HL-60 (cell line): ENCODE measurements around the gene EGR4.

Experiments
- DNase-seq, 2 experiments: peaks; one replicate each; pipeline ENCODE4 v3.0.0-alpha.2; 2010 to 2020; ENCODE audit warnings: low read depth in 1 of 2, low spot score in 1 of 2
- H3K27ac ChIP-seq: fragments of 250-450 bp; sonication (Bioruptor Pico); replicated peaks from 2 replicates; pipeline ENCODE4 v1.5.1; 2020; ENCODE audit warnings: mild to moderate bottlenecking, moderate library complexity
- H3K27me3 ChIP-seq: fragments of 250-450 bp; sonication (Bioruptor Pico); 2 replicates; pipeline ENCODE4 v1.5.1; 2021; ENCODE audit warnings: mild to moderate bottlenecking, moderate library complexity; ENCODE audit not compliant: insufficient read depth, poor library complexity, severe bottlenecking
- H3K4me3 ChIP-seq: replicated peaks from 2 replicates; pipeline ENCODE4 v1.5.1; 2011; ENCODE audit warnings: mild to moderate bottlenecking, control low read depth, low read length; ENCODE audit not compliant: insufficient read depth
- CTCF ChIP-seq: IDR thresholded peaks from one replicate; pipeline ENCODE4 v1.5.1; 2011; ENCODE audit warnings: low read length, control low read depth, inconsistent platforms; ENCODE audit not compliant: insufficient read depth
- GABPA ChIP-seq: IDR thresholded peaks from 2 replicates; pipeline ENCODE4 v1.6.1; 2012; ENCODE audit warnings: low read depth
- POLR2AphosphoS5 ChIP-seq: IDR thresholded peaks from 2 replicates; pipeline ENCODE4 v1.6.1; 2012; ENCODE audit warnings: low read depth
- REST ChIP-seq: IDR thresholded peaks from 2 replicates; pipeline ENCODE4 v1.6.1; 2012; ENCODE audit warnings: low read depth; ENCODE audit not compliant: insufficient replicate concordance
- SPI1 ChIP-seq: IDR thresholded peaks from 2 replicates; pipeline ENCODE4 v1.6.1; 2012; ENCODE audit warnings: low read depth, mild to moderate bottlenecking, borderline replicate concordance

EGR4 gene

GRCh38 chr2:73269686-73270465 is 23.5 kb downstream of the EGR4 start:
- no peak for TF ChIP-seq SPI1
- no peak for TF ChIP-seq POLR2AphosphoS5
- TF ChIP-seq GABPA: no peak
- TF ChIP-seq REST: no peak
- no peak for TF ChIP-seq CTCF
- no peak for DNase-seq
- no peak overlapping the region for H3K4me3 ChIP-seq
- H3K27me3 ChIP-seq: no peaks in the 10 kb centered on the region
- H3K27ac ChIP-seq: no peak overlapping the region

- no peak for DNase-seq
- H3K27me3 ChIP-seq: no peaks in the 10 kb centered on the region
- H3K4me3 ChIP-seq: no peak overlapping the region
- no peak for TF ChIP-seq REST
- no peak for TF ChIP-seq GABPA
- no peak for TF ChIP-seq SPI1
- no peak; the same call in 1 of the 2 replicates for TF ChIP-seq POLR2AphosphoS5
- no peak for TF ChIP-seq CTCF
- H3K27ac ChIP-seq: no peak overlapping the region
Measured at GRCh38 chr2:73268830-73269685, 24.3 kb downstream of the EGR4 start.

- DNase-seq: no peak
- no peak overlapping the region for H3K27ac ChIP-seq
- H3K27me3 ChIP-seq: no peaks in the 10 kb centered on the region
- H3K4me3 ChIP-seq: no peak overlapping the region
- TF ChIP-seq GABPA (no peak), CTCF (no peak), POLR2AphosphoS5 (no peak), REST (no peak), SPI1 (no peak)
Measured at GRCh38 chr2:73268366-73268829, 24.9 kb downstream of the EGR4 start.
